Erythroblast (primary cell): ENCODE data around the gene CEACAM6.

Experiments
- GATA1 ChIP-seq: IDR thresholded peaks from 2 replicates; pipeline ENCODE4 v1.6.1; 2011; ENCODE audit warnings: low read depth, mild to moderate bottlenecking, control low read depth, low read length, moderate library complexity
- POLR2A ChIP-seq: IDR thresholded peaks from 2 replicates; pipeline ENCODE4 v1.6.1; 2011; ENCODE audit warnings: mild to moderate bottlenecking, low read length

DNA sequence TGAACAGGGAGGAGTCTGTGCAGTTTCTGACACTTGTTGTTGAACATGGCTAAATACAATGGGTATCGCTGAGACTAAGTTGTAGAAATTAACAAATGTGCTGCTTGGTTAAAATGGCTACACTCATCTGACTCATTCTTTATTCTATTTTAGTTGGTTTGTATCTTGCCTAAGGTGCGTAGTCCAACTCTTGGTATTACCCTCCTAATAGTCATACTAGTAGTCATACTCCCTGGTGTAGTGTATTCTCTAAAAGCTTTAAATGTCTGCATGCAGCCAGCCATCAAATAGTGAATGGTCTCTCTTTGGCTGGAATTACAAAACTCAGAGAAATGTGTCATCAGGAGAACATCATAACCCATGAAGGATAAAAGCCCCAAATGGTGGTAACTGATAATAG is 16.1 kb downstream of the CEACAM6 start:
- TF ChIP-seq POLR2A, result no peak
- no peak for TF ChIP-seq GATA1
